Stimulated activated CD4-positive, alpha-beta T cell treated with anti-CD3 and anti-CD28 coated beads, Interleukin-15, amount 100 ng/mL, for 48 hours (primary cell): ENCODE measurements around the gene ETV6.

Experiments used
- DNase-seq, 2 donors: peaks; one replicate each; pipeline ENCODE4 v3.0.0-alpha.2; 2020; ENCODE audit warnings: low read depth in 2 of 2

The ETV6 gene

DNA sequence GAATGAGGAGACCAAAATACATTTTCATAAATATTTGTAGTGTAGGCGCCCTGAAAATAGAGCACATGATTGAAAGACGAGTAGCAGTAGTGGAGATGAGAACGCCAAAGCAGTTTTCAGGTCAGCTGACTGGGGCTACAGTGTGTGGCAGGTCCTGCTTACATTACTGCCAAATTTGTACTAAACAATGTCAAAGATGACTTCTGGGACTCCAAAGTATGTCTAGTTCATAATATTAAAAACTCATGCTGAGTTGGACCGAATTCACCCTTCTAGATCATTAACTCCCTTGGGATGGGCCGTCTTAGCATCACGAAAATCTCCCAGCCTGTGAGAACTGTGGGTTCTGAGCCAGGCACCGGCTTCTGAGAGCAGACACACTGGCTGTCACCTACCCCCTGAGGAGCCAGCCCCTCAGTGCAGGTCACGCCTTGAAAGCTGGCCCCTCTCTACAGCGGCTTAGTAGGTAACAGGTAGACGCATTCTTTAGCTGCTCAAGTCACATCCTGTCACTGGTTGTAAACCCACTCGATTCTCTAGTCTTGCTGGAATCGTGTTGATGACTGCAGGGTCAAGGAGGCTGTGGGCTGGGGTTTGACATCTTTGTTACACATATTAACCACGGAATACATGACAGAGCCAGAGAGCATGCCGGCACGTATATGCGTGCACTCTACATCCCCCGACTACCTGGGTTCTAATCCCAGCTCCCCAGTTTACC, 210.4 kb downstream of the ETV6 start:
- peak in 1 of 2 donors; percentile 40 for DNase-seq

DNA sequence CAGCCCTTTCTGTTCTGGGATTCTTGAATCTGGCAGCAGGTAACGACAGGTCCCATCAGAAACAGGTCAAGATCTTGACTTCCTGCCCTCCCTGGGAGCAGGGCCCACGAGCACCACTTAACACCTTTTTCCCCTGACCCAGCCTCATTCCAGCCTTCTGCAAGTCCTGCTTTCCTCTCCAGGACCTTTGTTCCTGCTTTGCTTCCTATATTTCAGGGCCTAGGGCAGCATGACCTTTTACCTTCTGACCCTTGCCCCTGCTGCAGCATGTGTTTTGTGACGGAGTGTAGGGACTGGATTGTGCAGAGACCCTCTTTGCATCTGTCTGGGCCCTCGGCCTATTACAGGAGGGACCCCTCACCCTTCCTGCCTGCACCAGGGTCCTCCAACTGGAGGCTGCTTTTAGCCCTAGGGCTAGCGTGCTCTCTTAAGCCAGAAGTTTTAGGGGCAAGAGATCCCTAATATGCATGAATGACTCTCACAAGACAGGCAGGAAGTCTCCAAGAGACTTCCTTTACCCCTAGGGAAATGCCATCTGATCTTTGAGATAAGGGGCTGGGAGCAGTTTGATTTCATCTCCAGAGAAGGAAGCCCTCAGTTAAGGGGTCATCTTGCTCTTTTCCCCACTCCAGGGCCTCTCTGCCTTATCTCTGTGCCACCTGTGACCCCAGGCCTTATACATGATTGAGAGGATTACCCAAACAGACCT, 211.8 kb downstream of the ETV6 start:
- DNase-seq = no peak

DNA sequence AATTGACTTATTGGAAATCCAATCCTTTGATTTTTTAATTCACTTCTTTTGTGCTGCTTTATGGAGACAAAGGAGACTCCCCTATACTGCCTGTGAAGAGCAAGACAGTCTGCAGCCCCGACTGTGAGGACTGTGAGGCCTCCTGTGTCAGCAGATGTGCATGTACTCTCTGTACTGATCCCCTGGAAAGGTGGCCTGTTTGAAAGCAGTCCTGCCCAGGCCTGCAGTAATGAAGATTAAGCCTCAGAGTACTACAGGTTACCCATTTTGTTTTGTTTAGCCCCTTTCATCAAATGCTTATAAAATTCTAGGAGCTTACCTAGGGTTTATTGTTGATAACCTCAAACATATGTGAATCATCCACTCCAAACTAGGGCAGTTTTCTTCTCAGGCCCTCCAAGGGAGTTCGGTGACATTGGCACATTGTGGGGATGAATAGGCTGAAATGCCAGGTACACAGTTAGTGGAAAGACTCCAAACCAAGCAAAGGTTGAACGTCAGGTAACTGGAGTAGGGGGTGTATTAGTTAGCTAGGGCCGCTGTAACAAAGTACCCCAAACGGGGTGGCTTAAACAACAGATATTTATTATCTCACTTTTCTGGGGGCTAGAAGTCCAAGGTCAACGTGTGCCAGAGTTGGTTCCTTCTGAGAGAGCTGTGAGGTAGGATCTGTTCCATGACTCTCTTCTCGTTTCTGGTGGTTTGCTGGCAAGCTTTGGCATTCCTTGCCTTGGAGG, 212.6 kb downstream of the ETV6 start:
- DNase-seq = no peak

DNA sequence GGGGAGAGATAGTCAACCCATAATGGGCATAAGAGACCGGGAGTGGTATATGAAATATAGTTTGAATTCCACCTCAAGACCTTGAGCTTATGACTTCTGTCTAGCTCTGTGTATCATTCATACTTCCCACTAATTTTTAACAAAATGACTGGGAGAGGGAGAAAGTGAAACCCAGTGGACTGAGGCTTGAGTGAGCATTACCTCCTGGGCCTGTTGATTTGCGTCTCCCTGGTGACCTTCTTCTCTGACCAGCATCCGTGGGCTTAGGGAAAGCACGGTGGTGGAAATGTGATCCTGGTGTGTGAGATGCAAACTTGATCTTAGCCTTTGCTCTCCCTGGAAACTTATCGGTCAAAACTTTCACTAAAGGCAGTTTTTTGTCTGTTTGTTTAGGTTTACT, 213.3 kb downstream of the ETV6 start:
- DNase-seq = no peak

DNA sequence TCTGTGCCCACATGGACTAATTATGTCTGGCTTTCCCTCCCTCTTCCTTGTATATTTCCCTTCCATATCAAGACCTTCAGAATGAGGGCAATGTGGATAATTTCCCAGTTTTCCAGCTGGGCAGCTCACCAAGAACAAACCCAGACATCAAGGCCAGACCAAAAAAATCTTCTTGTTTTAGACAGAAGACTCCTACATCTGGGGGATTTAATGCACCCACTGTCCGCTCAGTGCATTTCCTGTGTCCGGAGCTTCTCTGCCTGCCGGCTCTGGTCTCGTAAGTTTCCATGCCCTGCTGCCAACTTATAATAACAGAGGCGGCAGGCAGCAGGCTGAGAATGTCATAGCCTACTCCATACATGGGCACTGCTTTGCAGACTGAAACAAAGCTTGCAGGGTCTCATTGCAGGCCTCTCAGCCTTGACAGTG, 214.0 kb downstream of the ETV6 start:
- DNase-seq = no peak

DNA sequence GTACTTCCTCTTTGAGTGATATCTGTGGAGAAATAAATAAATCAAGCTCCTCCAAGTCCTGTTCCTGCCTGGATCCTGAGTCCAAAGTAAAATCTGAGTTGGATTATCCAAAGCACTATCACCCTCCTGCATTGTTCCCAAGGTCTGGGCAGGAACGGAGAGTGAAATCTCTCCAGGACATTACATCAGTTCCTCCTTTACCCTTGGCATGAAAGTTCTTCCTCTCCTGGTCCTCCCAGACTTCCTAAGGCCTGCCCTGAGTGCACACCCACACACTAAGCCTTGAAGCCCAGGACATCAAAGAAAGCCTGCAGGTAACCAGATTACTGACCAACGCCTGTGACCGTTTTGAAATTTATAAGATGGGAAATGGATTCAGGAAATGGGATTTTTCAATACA, 214.5 kb downstream of the ETV6 start:
- no peak for DNase-seq

DNA sequence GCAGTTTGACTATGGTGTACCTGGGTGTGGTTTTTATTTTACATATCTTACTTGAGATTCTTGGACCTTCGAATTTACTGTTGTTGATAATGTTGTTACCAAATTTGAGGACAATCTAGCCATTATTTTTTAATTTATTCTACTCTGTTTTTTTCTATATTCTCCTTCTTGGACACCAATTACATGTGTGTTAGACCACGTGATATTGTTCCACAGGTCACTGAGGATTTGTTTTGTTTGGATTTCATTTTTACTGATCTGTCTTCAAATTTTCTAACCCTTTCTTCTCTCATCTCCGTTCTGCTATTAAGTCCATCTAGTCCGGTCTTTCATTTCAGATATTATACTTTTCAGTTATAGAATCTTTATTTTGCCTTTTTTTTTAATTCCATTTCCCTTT, 216.3 kb downstream of the ETV6 start:
- no peak for DNase-seq

DNA sequence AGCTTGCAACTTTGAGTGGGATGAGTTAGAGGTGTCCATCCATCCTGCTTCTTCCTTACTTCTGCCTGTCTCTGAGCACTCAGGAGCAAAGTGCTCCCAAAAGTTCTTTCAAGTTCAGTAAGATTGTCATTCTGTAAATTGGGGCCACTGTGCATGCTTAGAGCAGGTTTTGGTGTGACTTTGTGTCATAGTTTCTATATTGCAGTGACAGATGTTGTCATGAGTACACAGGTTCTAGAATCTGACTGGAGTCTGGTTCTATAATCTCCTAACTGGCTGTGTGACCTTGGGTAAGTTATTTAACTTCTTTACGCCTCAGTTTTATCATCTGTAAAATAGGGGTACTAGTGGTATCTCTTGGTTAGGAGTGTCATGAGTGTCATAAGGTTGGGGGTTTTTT, 218.6 kb downstream of the ETV6 start:
- no peak for DNase-seq

DNA sequence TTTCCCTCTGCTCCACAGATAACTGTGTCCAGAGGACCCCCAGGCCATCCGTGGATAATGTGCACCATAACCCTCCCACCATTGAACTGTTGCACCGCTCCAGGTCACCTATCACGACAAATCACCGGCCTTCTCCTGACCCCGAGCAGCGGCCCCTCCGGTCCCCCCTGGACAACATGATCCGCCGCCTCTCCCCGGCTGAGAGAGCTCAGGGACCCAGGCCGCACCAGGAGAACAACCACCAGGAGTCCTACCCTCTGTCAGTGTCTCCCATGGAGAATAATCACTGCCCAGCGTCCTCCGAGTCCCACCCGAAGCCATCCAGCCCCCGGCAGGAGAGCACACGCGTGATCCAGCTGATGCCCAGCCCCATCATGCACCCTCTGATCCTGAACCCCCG, 219.9 kb downstream of the ETV6 start:
- DNase-seq = no peak

DNA sequence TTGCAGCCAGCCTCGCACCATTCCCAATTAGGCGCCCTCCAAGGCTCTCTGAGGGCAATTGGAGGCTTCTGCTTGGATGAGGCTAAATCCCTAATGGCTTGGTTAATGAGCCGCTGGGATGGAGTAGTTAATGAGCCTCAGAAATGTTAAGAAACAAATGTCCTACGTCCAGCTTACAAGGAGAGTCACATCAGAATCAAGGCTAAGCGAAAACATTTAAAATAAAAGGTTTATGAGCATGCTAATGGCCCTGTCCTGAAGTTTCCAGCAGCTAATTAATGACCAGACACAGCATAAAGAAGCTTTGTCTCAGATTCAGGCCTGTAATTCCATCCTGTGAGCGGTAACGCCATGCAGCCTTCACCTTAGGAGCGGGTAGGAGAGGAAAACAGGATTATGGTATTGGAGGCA, 220.6 kb downstream of the ETV6 start:
- no peak for DNase-seq

DNA sequence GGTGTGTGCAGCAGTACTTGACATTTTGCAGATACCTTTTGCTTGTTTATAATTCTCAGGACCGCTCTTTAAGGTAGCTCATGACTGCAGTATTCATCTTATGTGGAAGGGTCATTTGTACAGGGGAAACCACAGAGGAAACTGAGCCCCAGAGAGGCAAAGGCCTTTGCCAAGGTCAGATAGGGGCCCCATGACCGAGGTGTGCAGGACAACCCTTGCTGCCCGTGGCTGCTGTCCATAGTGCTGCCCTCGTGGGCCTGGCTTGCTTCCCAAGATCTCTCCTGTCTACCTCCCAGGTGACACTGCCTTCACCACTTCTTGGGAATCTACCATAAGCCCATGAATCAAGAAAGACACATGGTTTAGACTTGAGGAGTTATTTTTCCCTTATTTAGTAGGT, 222.6 kb downstream of the ETV6 start:
- DNase-seq = no peak

DNA sequence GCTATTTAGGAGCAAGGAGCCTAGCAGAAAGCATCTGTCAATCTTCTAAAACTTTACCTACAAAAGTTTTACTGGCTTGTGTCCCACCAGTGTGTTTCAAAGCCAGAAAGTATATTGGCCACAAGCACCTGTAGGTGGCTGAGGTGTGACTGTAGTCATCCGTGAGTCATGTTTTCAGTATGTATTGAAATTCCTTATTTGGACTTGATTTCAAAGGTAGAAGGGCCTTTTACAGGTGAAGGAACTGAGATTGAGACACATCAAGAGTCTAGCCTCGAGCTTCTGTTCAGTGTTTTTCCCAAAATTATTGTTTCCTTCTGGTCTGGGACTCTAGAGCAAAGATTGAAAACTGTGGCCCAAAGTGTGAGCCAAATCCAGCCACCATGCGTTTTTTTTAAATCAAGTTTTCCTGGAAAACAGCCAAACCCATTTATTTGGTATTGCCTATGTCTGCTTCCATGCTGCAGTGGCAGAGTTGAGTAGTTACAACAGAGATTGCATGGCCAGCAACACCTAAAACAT, 226.0 kb downstream of the ETV6 start:
- DNase-seq = peak; percentile 10 to 22

DNA sequence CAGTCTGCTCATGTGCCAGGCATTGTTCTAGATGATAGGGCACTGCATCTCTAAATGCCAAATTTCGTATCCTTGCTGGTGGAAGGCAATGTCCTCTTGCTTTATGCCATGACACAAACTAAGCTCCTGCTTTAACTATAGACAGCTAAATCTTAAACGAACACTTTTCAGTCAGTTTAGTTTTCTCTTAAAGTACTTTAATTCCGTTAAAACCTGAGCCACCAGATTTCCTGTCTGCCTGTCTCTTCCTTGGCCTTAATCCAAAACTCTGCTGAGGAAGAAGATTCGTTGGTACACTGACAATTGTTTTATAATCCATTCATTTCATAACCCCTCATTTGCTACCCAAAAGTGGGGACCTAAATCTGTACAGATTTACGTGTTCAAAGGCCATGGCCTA, 226.8 kb downstream of the ETV6 start:
- no peak for DNase-seq

DNA sequence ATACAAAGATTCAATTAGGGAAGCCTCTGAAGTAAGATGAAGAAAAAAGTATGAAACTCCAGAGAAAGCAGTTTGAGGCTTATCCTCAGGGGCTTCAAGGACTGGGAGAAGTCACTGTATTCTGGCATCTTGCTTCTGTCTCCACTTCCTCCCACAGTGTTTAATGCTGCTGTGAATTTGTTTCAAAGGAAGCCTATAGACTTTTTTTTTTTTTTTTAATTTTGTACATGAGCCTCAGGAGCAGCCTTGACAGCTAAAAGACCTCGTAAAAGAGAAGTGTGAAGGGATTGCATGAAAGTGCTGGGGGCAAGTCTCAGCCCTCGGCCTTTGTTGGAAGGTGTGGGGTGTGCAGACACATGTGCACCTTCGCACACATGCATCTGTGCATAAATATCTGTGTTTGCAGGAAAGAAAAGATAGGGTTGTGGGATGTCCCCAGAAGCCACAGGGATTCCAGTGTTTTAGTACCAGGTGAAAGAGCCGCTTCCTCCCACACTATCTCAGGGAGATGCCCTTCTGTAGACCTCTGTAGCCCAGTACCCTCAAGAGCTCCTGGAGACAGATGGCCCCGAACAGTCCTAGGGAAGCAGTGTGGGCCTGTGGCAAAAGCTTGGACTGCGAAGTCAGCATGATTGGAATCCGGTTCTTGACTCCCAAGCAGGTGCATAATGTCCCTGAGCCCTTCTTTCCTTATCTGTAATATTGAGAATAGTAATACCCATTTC, 227.8 kb downstream of the ETV6 start:
- no peak for DNase-seq

DNA sequence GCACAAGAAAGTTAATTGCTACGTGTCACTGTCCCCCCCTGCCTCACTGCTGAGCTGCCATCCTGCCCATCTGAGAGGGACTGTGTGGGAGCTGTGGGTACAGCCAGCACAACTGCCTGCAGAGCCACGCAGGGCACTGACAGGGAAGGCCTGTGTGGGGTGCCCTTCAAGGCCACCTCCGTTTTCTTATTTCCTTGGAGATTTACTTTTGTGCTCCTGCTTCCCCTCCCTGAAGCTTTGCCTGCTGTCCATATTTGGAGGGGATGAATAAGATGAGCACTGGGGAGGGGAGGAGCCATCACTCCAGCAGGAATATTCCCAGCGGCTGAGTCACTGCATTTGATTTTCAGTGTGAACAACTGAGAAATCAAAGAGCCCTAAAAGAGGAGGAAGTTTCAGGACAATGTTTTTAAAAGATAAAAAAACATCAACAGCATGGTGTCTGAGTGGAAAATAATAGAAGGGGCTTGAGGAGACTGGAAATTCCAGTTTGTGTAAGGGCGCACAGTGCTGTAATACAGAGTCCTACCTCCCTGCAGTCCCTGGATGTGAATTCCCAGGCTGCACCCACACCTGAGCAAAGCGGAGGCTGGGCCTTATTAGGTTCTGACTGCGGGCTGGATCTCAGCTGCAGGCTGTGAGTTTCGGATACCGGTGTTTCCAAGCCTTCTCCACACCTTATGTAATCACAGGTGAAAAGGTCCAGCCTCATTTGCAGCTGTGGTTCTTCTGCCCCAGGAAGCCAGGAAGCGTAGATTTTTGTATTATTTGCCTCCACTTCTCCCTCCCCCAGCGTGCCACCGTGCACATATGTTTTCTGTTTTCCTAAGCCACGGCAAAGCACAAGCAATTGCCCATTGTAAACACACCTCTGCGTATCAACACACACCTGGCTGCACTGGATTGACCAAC, 228.7 kb downstream of the ETV6 start:
- DNase-seq = no peak

DNA sequence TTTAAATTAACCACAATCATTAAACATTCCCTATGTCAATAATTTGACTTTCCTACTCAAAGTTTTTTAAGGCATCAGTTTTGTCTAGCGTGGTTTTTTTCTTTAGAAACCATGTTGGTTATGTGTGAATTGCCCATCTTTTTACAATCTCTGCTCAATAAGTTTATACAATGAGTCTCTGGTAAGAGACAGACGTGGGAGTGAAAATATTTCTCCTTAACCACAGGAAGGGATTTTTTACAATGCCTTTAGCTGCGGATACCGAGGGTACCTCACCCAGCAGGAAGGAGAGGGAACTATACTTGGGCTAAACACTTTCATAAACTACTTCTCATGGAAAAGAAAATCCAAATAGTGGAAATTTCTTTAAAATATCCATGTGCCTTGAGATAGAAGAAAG, 229.8 kb downstream of the ETV6 start:
- no peak for DNase-seq

DNA sequence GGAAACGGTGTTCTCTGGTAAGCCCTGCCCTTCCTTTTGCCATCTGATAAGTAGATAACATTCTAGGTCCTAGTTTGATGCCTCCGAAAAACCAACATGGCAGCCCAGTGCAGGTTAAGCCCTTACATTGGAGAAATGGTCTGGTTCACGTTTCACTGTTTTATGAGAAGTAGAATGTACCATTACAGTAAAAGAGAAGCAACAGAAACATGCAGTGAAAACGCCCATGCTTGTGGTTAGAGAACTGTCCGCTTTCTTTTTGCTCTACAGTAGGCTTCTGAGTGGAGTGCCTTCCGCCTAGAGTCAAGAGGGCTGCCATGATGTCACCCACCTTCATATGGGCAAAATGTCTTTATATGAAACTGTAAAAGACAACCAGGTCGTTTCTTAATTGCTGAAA, 230.9 kb downstream of the ETV6 start:
- DNase-seq = no peak

DNA sequence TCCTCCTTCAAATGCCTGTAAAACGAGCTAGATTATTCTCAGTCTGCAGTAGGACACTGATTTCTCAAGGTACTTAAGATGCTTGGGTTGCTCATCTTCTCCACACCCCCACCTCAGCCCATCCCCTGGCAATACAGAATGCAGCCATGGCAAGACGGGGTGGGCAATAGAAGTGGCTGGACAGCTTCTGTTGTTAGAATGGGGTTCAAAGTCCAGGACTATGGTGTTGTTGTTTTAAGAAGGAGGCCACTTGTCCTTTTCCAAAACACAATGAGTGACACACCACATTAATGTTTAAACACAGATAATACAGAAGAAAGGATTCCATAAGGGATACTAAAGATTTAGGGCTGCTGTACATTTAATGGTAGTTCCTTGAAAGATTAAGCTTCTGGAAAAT, 232.4 kb downstream of the ETV6 start:
- DNase-seq = no peak

DNA sequence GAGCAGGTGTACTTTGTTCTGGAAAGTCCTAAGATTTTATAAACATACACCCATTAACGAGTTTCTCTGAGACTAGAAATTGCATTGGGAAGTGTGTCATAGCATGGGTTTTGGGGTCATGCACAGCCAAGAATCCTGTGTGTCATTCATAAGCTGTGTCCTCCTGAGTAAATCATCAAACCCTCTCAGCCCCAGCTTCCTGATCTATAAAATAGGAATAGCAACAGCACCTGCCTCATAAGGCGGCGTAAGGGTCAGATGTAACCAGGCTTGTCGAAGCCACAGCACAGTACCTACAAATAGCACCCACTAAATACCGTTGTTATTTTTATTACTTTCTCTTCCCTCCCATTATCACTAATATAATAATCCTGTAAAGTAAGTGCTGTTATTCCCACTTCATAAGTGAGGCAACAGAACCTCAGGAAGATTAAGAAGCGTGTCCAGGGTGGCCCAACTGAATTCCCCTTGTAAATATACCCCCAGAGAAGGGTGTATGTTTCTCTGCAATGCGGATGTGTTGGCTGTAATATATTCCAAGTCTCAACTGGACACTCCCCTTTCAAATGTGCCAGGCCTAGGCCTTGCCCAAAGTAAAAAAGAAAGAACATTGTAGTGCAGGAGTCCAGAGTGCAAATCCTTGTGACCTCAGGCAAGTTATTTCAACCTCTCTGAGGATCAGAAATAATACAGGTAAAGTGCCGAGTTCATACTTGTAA, 233.0 kb downstream of the ETV6 start:
- no peak for DNase-seq

DNA sequence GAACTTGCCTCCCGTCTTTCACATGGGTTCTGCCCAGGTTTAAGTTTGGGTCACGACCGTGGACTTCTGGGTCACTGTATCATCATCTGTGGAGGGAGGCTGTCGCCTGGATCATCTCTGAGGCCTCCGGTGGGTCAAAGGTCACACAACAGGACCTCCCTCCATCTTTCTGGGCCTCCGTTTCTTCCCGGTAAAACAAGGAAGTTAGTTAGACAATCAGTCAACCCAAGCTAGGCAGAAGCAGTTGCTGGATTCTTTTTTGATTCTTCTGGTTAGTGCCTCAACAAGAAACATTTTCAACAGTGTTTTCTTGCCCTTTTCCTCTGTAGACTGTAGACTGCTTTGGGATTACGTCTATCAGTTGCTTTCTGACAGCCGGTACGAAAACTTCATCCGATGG, 234.6 kb downstream of the ETV6 start:
- no peak for DNase-seq
